H1 (cell line): ENCODE data around the gene NFIC. TPM values are rescaled to one million over a fixed set of nuclear protein-coding genes. Genes with fewer than 3 reads are reported as not detected.

ENCODE experiments used
- CTCF ChIA-PET: fragments of 300-600 bp; sonication (Branson Sonifier 250); formaldehyde crosslinking; loops from one replicate; lab custom pipeline; 2021; ENCODE audit not compliant: partially characterized antibody; lab: Charles Lee
- POLR2A ChIA-PET: fragments of 300-600 bp; sonication (Branson Sonifier 250); formaldehyde crosslinking; loops from one replicate; lab custom pipeline; 2021; ENCODE audit warnings: inconsistent platforms; ENCODE audit not compliant: partially characterized antibody; lab: Charles Lee
- DNase-seq, 2 experiments: peaks; one replicate each; pipeline versions ENCODE4 v3.0.0 to v3.0.0-alpha.2; 2010 to 2022; ENCODE audit warnings: low spot score in 2 of 2, low read depth in 1 of 2, mixed read lengths in 1 of 2
- FAIRE-seq: peaks from 2 replicates; lab custom pipeline; 2011; peaks lifted over from hg19 to GRCh38; lab: Jason Lieb, UNC
- H2AFZ ChIP-seq: 2 replicates; pipeline ENCODE4 v1.8.1; 2012; ENCODE audit warnings: low read length, inconsistent platforms
- H2AK5ac ChIP-seq: 2 replicates; pipeline ENCODE4 v1.6.1; 2013; ENCODE audit warnings: low read depth, low read length
- H2BK120ac ChIP-seq: replicated peaks from 2 replicates; pipeline ENCODE3; 2013; ENCODE audit warnings: low read depth, low read length, inconsistent platforms
- H2BK12ac ChIP-seq: 2 replicates; pipeline ENCODE4 v1.6.1; 2013; ENCODE audit warnings: low read depth, low read length
- H2BK15ac ChIP-seq: 2 replicates; pipeline ENCODE4 v1.6.1; 2013; ENCODE audit warnings: low read length
- H2BK20ac ChIP-seq: 2 replicates; pipeline ENCODE4 v1.6.1; 2013; ENCODE audit warnings: low read length
- H2BK5ac ChIP-seq: 2 replicates; pipeline ENCODE4 v1.6.1; 2013; ENCODE audit warnings: low read depth, low read length
- H3K14ac ChIP-seq: 2 replicates; pipeline ENCODE4 v1.6.1; 2013; ENCODE audit warnings: inconsistent platforms; ENCODE audit not compliant: insufficient read length
- H3K18ac ChIP-seq: 2 replicates; pipeline ENCODE4 v1.6.1; 2013; ENCODE audit warnings: low read length; ENCODE audit errors: extremely low read depth
- H3K23ac ChIP-seq: 2 replicates; pipeline ENCODE4 v1.6.1; 2013; ENCODE audit warnings: inconsistent platforms; ENCODE audit not compliant: insufficient read length
- H3K23me2 ChIP-seq: 2 replicates; pipeline ENCODE4 v1.6.1; 2013; ENCODE audit warnings: low read depth, low read length
- H3K27ac ChIP-seq: 2 replicates; pipeline ENCODE4 v1.6.1; 2011; ENCODE audit warnings: low read depth, low read length, inconsistent platforms
- H3K27me3 ChIP-seq, 4 experiments: replicated peaks in 1 of 4; 1 replicate in 1 of 4; 2 replicates in 3 of 4; pipeline versions ENCODE4 v1.6.1 to v1.8.1; 2011 to 2013; ENCODE audit warnings: low read length in 3 of 4, mild to moderate bottlenecking in 3 of 4, inconsistent platforms in 2 of 4, mixed read lengths in 2 of 4, moderate library complexity in 1 of 4; ENCODE audit not compliant: control insufficient read depth in 3 of 4, insufficient read depth in 3 of 4; ENCODE audit errors: extremely low read depth in 1 of 4
- H3K36me3 ChIP-seq, 4 experiments: 2 replicates each; pipeline versions ENCODE4 v1.6.1 to v1.8.1; 2011 to 2013; ENCODE audit warnings: mild to moderate bottlenecking in 4 of 4, low read length in 3 of 4, moderate library complexity in 2 of 4, control low read depth in 1 of 4, inconsistent platforms in 1 of 4; ENCODE audit not compliant: insufficient read depth in 4 of 4, control insufficient read depth in 2 of 4
- H3K4ac ChIP-seq: replicated peaks from 2 replicates; pipeline ENCODE3; 2013; ENCODE audit warnings: low read length, low read depth, mixed read lengths, inconsistent platforms; ENCODE audit not compliant: insufficient read length
- H3K4me1 ChIP-seq, 4 experiments: replicated peaks in 1 of 4; 1 replicate in 1 of 4; 2 replicates in 3 of 4; pipeline versions ENCODE4 v1.6.1 to v1.8.1; 2011 to 2013; ENCODE audit warnings: low read length in 3 of 4, inconsistent platforms in 2 of 4, mixed read lengths in 1 of 4; ENCODE audit not compliant: insufficient read depth in 4 of 4, control insufficient read depth in 3 of 4
- H3K4me2 ChIP-seq, 2 experiments: 2 replicates each; pipeline versions ENCODE4 v1.6.1 to v1.8.1; 2011 to 2013; ENCODE audit warnings: low read depth in 2 of 2, low read length in 2 of 2, control low read depth in 1 of 2, inconsistent platforms in 1 of 2, mild to moderate bottlenecking in 1 of 2; ENCODE audit not compliant: insufficient read depth in 1 of 2
- H3K4me3 ChIP-seq, 4 experiments: fragments of 200-600, 300-600 bp in 1 of 4; sonication (generic), shearing (Covaris generic), sonication (Bioruptor Twin) in 1 of 4; 2 replicates each; pipeline versions ENCODE4 v1.5.1 to v1.8.1; 2011 to 2016; ENCODE audit warnings: low read length in 4 of 4, low read depth in 3 of 4, control low read depth in 2 of 4, inconsistent platforms in 2 of 4, mild to moderate bottlenecking in 2 of 4, mixed read lengths in 1 of 4, moderate library complexity in 1 of 4; ENCODE audit not compliant: insufficient read depth in 2 of 4; ENCODE audit errors: extremely low read depth in 1 of 4
- H3K56ac ChIP-seq: replicated peaks from 2 replicates; pipeline ENCODE3; 2013; ENCODE audit warnings: low read depth, mild to moderate bottlenecking, mixed read lengths, low read length, inconsistent platforms; ENCODE audit not compliant: insufficient read length
- H3K79me1 ChIP-seq: 2 replicates; pipeline ENCODE4 v1.6.1; 2013; ENCODE audit warnings: low read depth, low read length, control low read depth
- H3K79me2 ChIP-seq, 2 experiments: 2 replicates each; pipeline versions ENCODE4 v1.6.1 to v1.8.1; 2012 to 2013; ENCODE audit warnings: low read length in 2 of 2, mild to moderate bottlenecking in 2 of 2, inconsistent platforms in 1 of 2; ENCODE audit not compliant: insufficient read depth in 2 of 2, control insufficient read depth in 1 of 2
- H3K9ac ChIP-seq, 4 experiments: replicated peaks in 1 of 4; 1 replicate in 1 of 4; 2 replicates in 3 of 4; pipeline versions ENCODE4 v1.6.1 to v1.8.1; 2011 to 2013; ENCODE audit warnings: low read depth in 3 of 4, low read length in 3 of 4, control low read depth in 2 of 4, mild to moderate bottlenecking in 2 of 4, moderate library complexity in 2 of 4, inconsistent platforms in 1 of 4; ENCODE audit errors: extremely low read depth in 1 of 4
- H3K9me3 ChIP-seq, 2 experiments: 2 replicates each; pipeline versions ENCODE4 v1.6.1 to v1.8.1; 2012 to 2013; ENCODE audit warnings: mild to moderate bottlenecking in 2 of 2, moderate library complexity in 2 of 2, control low read depth in 1 of 2, inconsistent platforms in 1 of 2, low read depth in 1 of 2, low read length in 1 of 2, mixed read lengths in 1 of 2; ENCODE audit not compliant: insufficient read depth in 2 of 2
- H4K20me1 ChIP-seq, 2 experiments: replicated peaks in 1 of 2; 2 replicates each; pipeline versions ENCODE3 to v1.8.1; 2011 to 2013; ENCODE audit warnings: inconsistent platforms in 2 of 2, low read length in 2 of 2, mild to moderate bottlenecking in 1 of 2; ENCODE audit not compliant: insufficient read depth in 2 of 2, control insufficient read depth in 1 of 2
- H4K5ac ChIP-seq: 2 replicates; pipeline ENCODE4 v1.6.1; 2013; ENCODE audit warnings: low read length, low read depth, mixed read lengths, inconsistent platforms; ENCODE audit not compliant: insufficient read length
- H4K8ac ChIP-seq: 2 replicates; pipeline ENCODE4 v1.8.0; 2013; ENCODE audit warnings: mild to moderate bottlenecking, moderate library complexity, low read length, inconsistent platforms; ENCODE audit not compliant: insufficient read depth; ENCODE audit errors: extremely low read depth
- H4K91ac ChIP-seq: replicated peaks from 2 replicates; pipeline ENCODE3; 2013; ENCODE audit warnings: low read length, mixed read lengths, inconsistent platforms; ENCODE audit not compliant: insufficient read length
- EP300 ChIP-seq, 2 experiments: IDR thresholded peaks; 1 replicate in 1 of 2; 2 replicates in 1 of 2; pipeline ENCODE4 v1.6.1; 2011 to 2012; ENCODE audit warnings: low read depth in 2 of 2, low read length in 2 of 2, mild to moderate bottlenecking in 2 of 2, borderline replicate concordance in 1 of 2, inconsistent platforms in 1 of 2, moderate library complexity in 1 of 2
- WGBS, 2 experiments: shearing (Covaris generic) in 1 of 2; methylation state at CpG; one replicate each; pipeline versions ENCODE4 v1.1.6 to v1.1.7; 2013 to 2015; ENCODE audit warnings: low lambda C conversion rate in 2 of 2, mixed read lengths in 2 of 2, inconsistent platforms in 1 of 2, low coverage in 1 of 2, missing lambda C conversion rate in 1 of 2; ENCODE audit not compliant: insufficient replicate concordance in 2 of 2, insufficient coverage in 1 of 2, insufficient read length in 1 of 2; ENCODE audit errors: extremely low coverage in 1 of 2, missing lambda C conversion rate in 1 of 2; 5-methylcytosine and 5-hydroxymethylcytosine counted together
- polyA plus RNA-seq, 7 experiments: library from polyadenylated mRNA; depleted of rRNA in 3 of 7; stranded (reverse) in 5 of 7; unstranded in 2 of 7; fragments of >200 nt in 5 of 7; fragments of 200-250 nt in 2 of 7; gene quantifications; 1 replicate in 5 of 7; 2 replicates in 1 of 7; 4 replicates in 1 of 7; pipeline versions ENCODE4 v1.2.1 to v1.2.3, GENCODE V29; 2011 to 2013; ENCODE audit warnings: missing spikeins in 2 of 7, mixed read lengths in 2 of 7
- total RNA-seq: library from RNA; stranded (reverse); fragmentation: NEBNext Ultra II Directional; extraction: Animal tissue kit (Norgen Biotek cat#: 25700); gene quantifications from 2 replicates; pipeline ENCODE4 v1.2.1, GENCODE V29; 2021

Gene NFIC
- total and polyA plus RNA-seq, 2 of the 8 experiments (the other 6 are each of a cell fraction or from before 2014, with no cell fraction given) = 0.56 to 3.2 TPM

GRCh38 chr19:3503036-3503572 is 136.7 kb downstream of the NFIC start:
- no peaks in the 10 kb centered on the region for H3K27me3 ChIP-seq
- H3K4me3 ChIP-seq = no peak overlapping the region
- H3K27ac ChIP-seq = no peak overlapping the region
- no peak overlapping the region for H2AFZ ChIP-seq
- POLR2A ChIA-PET = interaction anchor here (0.6 to 6.1 kb wide), 4 partner anchors 13 to 61 kb away, joined by 3 to 58 read pairs (median 4); no protein-coding TSS in a partner anchor
- DNase-seq (no peak), FAIRE-seq (no peak)
- H3K79me1 ChIP-seq = peaks cover 8% of the 10 kb centered on the region
- H2BK15ac ChIP-seq = no peak overlapping the region
- no peak overlapping the region for H3K9ac ChIP-seq
- peaks cover 0 to 21% of the 10 kb centered on the region in 2 experiments; a peak in 2 of 4 replicates for H3K79me2 ChIP-seq
- H2AK5ac ChIP-seq = no peak overlapping the region
- no peak overlapping the region for H2BK20ac ChIP-seq
- H3K18ac ChIP-seq = no peak overlapping the region
- H3K56ac ChIP-seq = no peak overlapping the region
- H3K4ac ChIP-seq = no peak overlapping the region
- no peak overlapping the region for H3K14ac ChIP-seq
- H4K5ac ChIP-seq = no peak overlapping the region
- H4K91ac ChIP-seq = no peak overlapping the region
- H3K23me2 ChIP-seq = peaks cover 25% of the 10 kb centered on the region
- H3K4me1 ChIP-seq = peaks cover 0 to 8% (median 7%) of the 10 kb centered on the region in 4 experiments; a peak in 5 of 7 replicates
- CTCF ChIA-PET = interaction anchor here (0.6 to 1.5 kb wide), 10 partner anchors 14 to 198 kb away, joined by 3 to 5 read pairs (median 3); no protein-coding TSS in a partner anchor
- H2BK120ac ChIP-seq = no peak overlapping the region
- peaks cover 4 to 7% of the 10 kb centered on the region in 2 experiments for H4K20me1 ChIP-seq
- H3K36me3 ChIP-seq = no peaks in the 10 kb centered on the region
- 94% methylated on average over 13 of the region's 13 CpGs; no CpG with 5 or more reads in 1 of the 2 experiments for WGBS, 2 experiments
- H4K8ac ChIP-seq = no peak overlapping the region
- no peak overlapping the region for H2BK5ac ChIP-seq
- no peak overlapping the region for H2BK12ac ChIP-seq
- no peak for TF ChIP-seq EP300 (IDR thresholded peaks at IDR 0.05; ENCODE audit: borderline replicate concordance in 1 of 2, low read depth in 2 of 2, low read length in 2 of 2)
- TF ChIP-seq, all 59 proteins: peak for 0
- Histone ChIP-seq H3K4me2 (no peak overlapping the region), H3K23ac (no peak overlapping the region), H3K9me3 (no peaks in the 10 kb centered on the region)
